Measurements from ENCODE around the gene SLC37A4.
A peak's percentile ranks its signal among the peaks of the same experiment; 100 is the strongest.
"Not testable (repeated sequence)": the region's sequence is repeated elsewhere in the genome, so short reads cannot be mapped to it uniquely, and the experiment has no call there.

SLC37A4 gene

GRCh38 chr11:118996926-118997626 lies 33.6 kb downstream of the SLC37A4 start:
- ATAC-seq (replicated peaks) (peak; percentile 44 to 62), DNase-seq (peak; percentile 56)
- Mint-ChIP-seq H3K4me1 (peaks cover 15 to 44% of the 10 kb centered on the region in 2 donors), H3K27me3 (no peaks in the 10 kb centered on the region), H3K9me3 (no peaks in the 10 kb centered on the region), H3K36me3 (peaks cover 13 to 27% of the 10 kb centered on the region in 2 donors), H3K4me3 (peak overlapping the region; percentile 97 to 98), H3K27ac (peak overlapping the region; percentile 97)

DNA sequence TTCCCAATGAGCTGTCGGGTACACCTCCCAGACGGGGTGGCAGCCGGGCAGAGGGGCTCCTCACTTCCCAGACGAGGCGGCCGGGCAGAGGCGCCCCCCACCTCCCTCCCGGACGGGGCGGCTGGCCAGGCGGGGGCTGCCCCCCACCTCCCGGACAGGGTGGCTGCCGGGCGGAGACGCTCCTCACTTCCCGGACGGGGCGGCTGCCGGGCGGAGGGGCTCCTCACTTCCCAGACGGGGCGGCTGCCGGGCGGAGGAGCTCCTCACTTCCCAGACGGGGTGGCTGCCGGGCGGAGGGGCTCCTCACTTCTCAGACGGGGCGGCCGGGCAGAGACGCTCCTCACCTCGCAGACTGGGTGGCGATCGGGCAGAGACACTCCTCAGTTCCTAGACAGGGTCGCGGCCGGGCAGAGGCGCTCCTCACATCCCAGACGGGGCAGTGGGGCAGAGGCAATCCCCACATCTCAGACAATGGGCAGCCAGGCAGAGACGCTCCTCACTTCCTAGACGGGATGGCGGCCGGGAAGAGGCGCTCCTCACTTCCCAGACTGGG lies 39.1 kb downstream of the SLC37A4 start:
- not testable (repeated sequence) for H3K9me3 Mint-ChIP-seq; DNase-seq; ATAC-seq (replicated peaks); H3K27me3 Mint-ChIP-seq; H3K4me3 Mint-ChIP-seq; H3K27ac Mint-ChIP-seq; H3K4me1 Mint-ChIP-seq
- H3K36me3 Mint-ChIP-seq = peaks cover 7 to 23% of the 10 kb centered on the region in 2 donors

GRCh38 chr11:118988280-118988679 lies 42.4 kb downstream of the SLC37A4 start:
- no peak for ATAC-seq (replicated peaks)
- Mint-ChIP-seq H3K4me1 (no peaks in the 10 kb centered on the region), H3K9me3 (no peaks in the 10 kb centered on the region), H3K4me3 (no peak overlapping the region), H3K36me3 (peaks cover 5 to 15% of the 10 kb centered on the region in 2 donors), H3K27ac (no peak overlapping the region), H3K27me3 (no peaks in the 10 kb centered on the region)
- DNase-seq = no peak

GRCh38 chr11:118984825-118985224 lies 45.9 kb downstream of the SLC37A4 start:
- Mint-ChIP-seq H3K36me3 (peaks cover 0 to 4% of the 10 kb centered on the region in 2 donors), H3K27ac (no peak overlapping the region), H3K9me3 (no peaks in the 10 kb centered on the region), H3K4me3 (no peak overlapping the region), H3K4me1 (peaks cover under 1 to 3% of the 10 kb centered on the region in 2 donors), H3K27me3 (peaks cover 0 to 7% of the 10 kb centered on the region in 2 donors)
- ATAC-seq (replicated peaks) = no peak
- no peak for DNase-seq

DNA sequence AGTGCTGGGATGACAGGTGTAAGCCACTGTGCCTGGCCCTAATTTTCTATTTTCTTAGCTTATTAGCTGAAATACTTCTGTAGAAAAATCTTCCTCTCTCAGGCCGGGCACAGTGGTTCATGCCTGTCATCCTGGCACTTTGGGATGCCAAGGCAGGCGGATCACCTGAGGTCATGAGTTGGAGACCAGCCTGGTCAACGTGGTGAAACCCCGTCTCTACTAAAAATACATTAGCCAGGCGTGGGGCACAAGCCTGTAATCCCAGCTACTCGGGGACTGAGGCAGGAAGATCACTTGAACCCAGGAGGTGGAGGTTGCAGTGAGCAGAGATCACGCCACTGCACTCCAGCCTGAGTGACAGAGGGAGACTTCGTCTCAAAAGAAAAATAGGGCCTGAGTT lies 46.3 kb downstream of the SLC37A4 start:
- H3K9me3 Mint-ChIP-seq; H3K4me1 Mint-ChIP-seq; ATAC-seq (replicated peaks); H3K27ac Mint-ChIP-seq; H3K36me3 Mint-ChIP-seq; DNase-seq; H3K4me3 Mint-ChIP-seq: not testable (repeated sequence)
- H3K27me3 Mint-ChIP-seq = peaks cover 0 to 12% of the 10 kb centered on the region in 2 donors

DNA sequence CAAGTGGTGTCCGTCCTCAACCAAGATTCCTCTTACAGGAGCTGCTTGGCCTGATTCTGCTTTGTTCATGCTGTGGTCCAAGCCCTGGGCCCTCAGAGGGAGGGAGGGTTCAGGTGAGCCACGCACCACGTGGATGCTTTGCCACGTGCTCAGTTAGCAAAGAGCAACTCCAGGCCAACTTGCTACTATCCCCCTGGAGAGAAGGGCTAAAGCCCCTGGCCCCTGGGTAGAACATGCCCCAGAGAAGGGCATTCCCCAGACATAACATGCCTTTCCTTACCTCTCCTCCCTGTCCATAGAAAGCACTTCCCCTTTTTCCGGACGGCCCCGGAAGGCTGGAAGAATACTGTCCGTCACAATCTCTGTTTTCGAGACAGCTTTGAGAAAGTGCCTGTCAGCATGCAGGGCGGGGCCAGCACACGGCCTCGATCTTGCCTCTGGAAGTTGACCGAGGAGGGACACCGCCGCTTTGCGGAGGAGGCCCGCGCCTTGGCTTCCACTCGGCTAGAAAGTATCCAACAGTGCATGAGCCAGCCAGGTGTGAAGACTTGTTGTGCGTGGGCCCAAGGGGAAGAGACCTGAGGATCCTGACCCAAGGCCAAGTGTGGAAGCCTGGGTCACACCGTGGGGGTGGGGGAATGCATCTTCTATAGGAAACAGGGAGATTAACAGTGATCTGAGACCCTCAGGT lies 50.3 kb downstream of the SLC37A4 start:
- ATAC-seq (replicated peaks) = peak in 1 of 2 donors; percentile 49
- no peaks in the 10 kb centered on the region for H3K9me3 Mint-ChIP-seq
- H3K27me3 Mint-ChIP-seq = peaks cover 7 to 20% of the 10 kb centered on the region in 2 donors
- no peak for DNase-seq
- no peak overlapping the region for H3K4me3 Mint-ChIP-seq
- H3K27ac Mint-ChIP-seq = peak overlapping the region; percentile 37
- no peaks in the 10 kb centered on the region for H3K36me3 Mint-ChIP-seq
- H3K4me1 Mint-ChIP-seq = peaks cover 6 to 14% of the 10 kb centered on the region in 2 donors

GRCh38 chr11:118979434-118979833 lies 51.2 kb downstream of the SLC37A4 start:
- peak; percentile 53 to 59 for ATAC-seq (replicated peaks)
- Mint-ChIP-seq H3K9me3 (no peaks in the 10 kb centered on the region), H3K36me3 (no peaks in the 10 kb centered on the region), H3K4me1 (peaks cover 6 to 14% of the 10 kb centered on the region in 2 donors), H3K27ac (no peak overlapping the region), H3K4me3 (no peak overlapping the region), H3K27me3 (peaks cover 13 to 26% of the 10 kb centered on the region in 2 donors)
- no peak for DNase-seq

DNA sequence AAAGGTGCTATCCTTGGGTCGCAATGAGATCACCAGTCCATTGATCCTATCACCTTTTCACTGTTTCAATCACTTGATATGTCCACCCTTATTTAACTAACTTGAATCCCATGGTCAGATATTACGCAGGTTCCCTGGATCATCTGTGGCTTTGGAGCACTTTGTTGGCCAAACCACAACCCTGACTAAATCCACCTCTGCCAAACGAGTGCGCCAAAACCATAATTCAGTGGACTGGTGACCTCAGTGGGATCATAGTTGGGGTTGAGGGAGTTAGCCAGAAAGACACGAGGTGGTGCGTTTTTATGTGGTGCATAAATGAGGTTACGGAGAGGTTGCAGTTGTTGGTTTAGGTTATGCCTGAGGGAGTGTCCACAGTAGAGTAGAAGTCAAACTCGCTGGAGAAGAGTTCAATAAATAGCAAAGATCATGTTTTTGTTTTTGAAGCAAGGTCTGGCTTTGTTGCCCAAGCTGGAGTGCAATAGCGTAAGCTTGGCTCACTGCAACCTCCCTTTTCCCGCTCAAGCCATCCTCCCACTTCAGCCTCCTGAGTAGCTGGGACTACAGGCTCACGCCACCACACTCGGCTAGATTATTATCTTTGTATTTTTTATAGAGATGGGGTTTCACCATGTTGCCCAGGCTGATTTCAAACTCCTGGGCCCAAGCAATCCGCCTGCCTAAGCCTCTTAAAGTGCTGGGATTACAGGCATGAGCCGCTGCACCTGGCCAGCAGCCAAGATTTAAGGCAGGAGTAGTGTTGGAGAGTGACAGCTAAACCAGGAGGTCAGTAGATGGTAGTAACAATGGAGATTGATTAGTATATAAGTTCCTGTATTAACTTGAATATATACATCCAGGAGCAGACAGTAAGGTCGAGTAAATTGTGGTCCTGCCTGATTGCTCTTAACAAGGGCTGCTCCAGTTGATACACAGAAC lies 54.6 kb downstream of the SLC37A4 start:
- Mint-ChIP-seq H3K4me1 (peaks cover 6 to 14% of the 10 kb centered on the region in 2 donors), H3K4me3 (no peak overlapping the region), H3K27ac (no peak overlapping the region), H3K9me3 (no peaks in the 10 kb centered on the region), H3K27me3 (peaks cover 23 to 39% of the 10 kb centered on the region in 2 donors), H3K36me3 (peaks cover 0 to 4% of the 10 kb centered on the region in 2 donors)
- DNase-seq (no peak), ATAC-seq (replicated peaks) (no peak)

All from stimulated activated naive B cell treated with anti-CD40 and anti-IgM and Interleukin-4, amounts not matched to agents 10 μg/mL and 1 μg/mL and 100 μg/mL, for 72 hours (primary cell).